HCT116 (cell line): Measurements from ENCODE around the gene TNIK. TPM values are rescaled to one million over a fixed set of nuclear protein-coding genes. Genes with fewer than 3 reads are reported as not detected.

Experiments used
- ATAC-seq: fragments of 200-7000 bp; cut with Tn5 transposase; 2 replicates; pipeline ENCODE4 v1.9.1; 2020; ENCODE audit warnings: mild to moderate bottlenecking, moderate library complexity
- BruUV-seq: library from RNA; stranded (reverse); fragments of 400-500 nt; replicated peaks from 2 replicates; lab custom pipeline; 2021; lab: Mats Ljungman, UMichigan
- CTCF ChIA-PET: fragments of 300-600 bp; sonication (Branson Sonifier 250); formaldehyde crosslinking; loops from one replicate; lab custom pipeline; 2021; ENCODE audit warnings: antibody characterized with exemption; lab: Charles Lee
- POLR2A ChIA-PET: fragments of 300-600, 350-600 bp; sonication (Branson Sonifier 250); formaldehyde crosslinking; loops from one replicate; lab custom pipeline; 2021; ENCODE audit warnings: antibody characterized with exemption; lab: Charles Lee
- RAD21 ChIA-PET, 2 experiments: fragments of 300-600 bp; sonication (Branson Sonifier 250); formaldehyde crosslinking; loops; one replicate each; lab custom pipeline; 2023; ENCODE audit warnings: low total read pairs in 2 of 2; ENCODE audit not compliant: uncharacterized antibody in 2 of 2, unreplicated experiment in 2 of 2, low non-redundant PET in 1 of 2; lab: Charles Lee
- DNase-seq: peaks from one replicate; pipeline ENCODE4 v3.0.0-alpha.2; 2010; ENCODE audit warnings: low read depth, low spot score
- H2AFZ ChIP-seq: fragments of 200-600 bp; shearing (Covaris generic), sonication (generic); 2 replicates; pipeline ENCODE4 v1.6.1; 2017; ENCODE audit warnings: low read depth, mixed run types, mixed read lengths, antibody characterized with exemption, low read length; ENCODE audit not compliant: poor library complexity, severe bottlenecking
- H3K27ac ChIP-seq: 2 replicates; pipeline ENCODE4 v1.5.1; 2012; ENCODE audit warnings: low read depth, low read length
- H3K27me3 ChIP-seq: fragments of 200-600 bp; sonication (generic); 2 replicates; pipeline ENCODE4 v1.6.1; 2016; ENCODE audit warnings: mixed run types, low read length, mixed read lengths; ENCODE audit not compliant: insufficient read depth
- H3K36me3 ChIP-seq, 2 experiments: fragments of 200-500 bp in 1 of 2; fragments of 200-600 bp in 1 of 2; sonication (Bioruptor generic) in 1 of 2; sonication (generic) in 1 of 2; 2 replicates each; pipeline versions ENCODE4 v1.5.1 to v1.6.1; 2014 to 2016; ENCODE audit warnings: low read length in 2 of 2, inconsistent platforms in 1 of 2, mixed read lengths in 1 of 2, mixed run types in 1 of 2; ENCODE audit not compliant: insufficient read depth in 2 of 2, control insufficient read depth in 1 of 2
- H3K4me1 ChIP-seq, 2 experiments: fragments of 200-600 bp in 1 of 2; sonication (generic) in 1 of 2; 2 replicates each; pipeline versions ENCODE4 v1.5.1 to v1.6.1; 2012 to 2017; ENCODE audit warnings: low read length in 2 of 2, inconsistent platforms in 1 of 2, mild to moderate bottlenecking in 1 of 2, mixed read lengths in 1 of 2, mixed run types in 1 of 2, moderate library complexity in 1 of 2; ENCODE audit not compliant: insufficient read depth in 2 of 2, control insufficient read depth in 1 of 2
- H3K4me2 ChIP-seq: fragments of 200-600 bp; sonication (generic); 2 replicates; pipeline ENCODE4 v1.6.1; 2017; ENCODE audit warnings: mixed run types, low read length, mixed read lengths
- H3K4me3 ChIP-seq, 2 experiments: fragments of 200-600 bp in 1 of 2; sonication (generic) in 1 of 2; replicated peaks in 1 of 2; 2 replicates each; pipeline ENCODE4 v1.5.1; 2011 to 2016; ENCODE audit warnings: low read length in 2 of 2, control low read depth in 1 of 2, low read depth in 1 of 2, mild to moderate bottlenecking in 1 of 2, mixed read lengths in 1 of 2, mixed run types in 1 of 2
- H3K79me2 ChIP-seq: fragments of 200-600 bp; sonication (generic); 2 replicates; pipeline ENCODE4 v1.6.1; 2017; ENCODE audit warnings: mild to moderate bottlenecking, mixed run types, low read length, moderate library complexity, mixed read lengths; ENCODE audit not compliant: insufficient read depth
- H3K9ac ChIP-seq: fragments of 200-600 bp; sonication (generic); 2 replicates; pipeline ENCODE4 v1.6.1; 2016; ENCODE audit warnings: low read length, mixed read lengths
- H3K9me2 ChIP-seq: fragments of 200-600 bp; sonication (generic), shearing (Covaris generic); 2 replicates; pipeline ENCODE4 v1.6.1; 2017; ENCODE audit warnings: mixed run types, mild to moderate bottlenecking, moderate library complexity; ENCODE audit not compliant: insufficient read depth
- H3K9me3 ChIP-seq, 2 experiments: fragments of 200-500 bp in 1 of 2; fragments of 200-600 bp in 1 of 2; sonication (Bioruptor generic) in 1 of 2; sonication (generic) in 1 of 2; 2 replicates each; pipeline ENCODE4 v1.6.1; 2014 to 2017; ENCODE audit warnings: low read length in 2 of 2, mixed read lengths in 2 of 2, inconsistent platforms in 1 of 2, low read depth in 1 of 2, mild to moderate bottlenecking in 1 of 2, mixed run types in 1 of 2, moderate library complexity in 1 of 2; ENCODE audit not compliant: control insufficient read depth in 1 of 2, insufficient read depth in 1 of 2
- H4K20me1 ChIP-seq: fragments of 200-600 bp; sonication (generic), shearing (Covaris generic); 2 replicates; pipeline ENCODE4 v1.6.1; 2017; ENCODE audit warnings: mixed run types, mild to moderate bottlenecking, moderate library complexity; ENCODE audit not compliant: insufficient read depth
- ATF3 ChIP-seq: IDR thresholded peaks from 2 replicates; pipeline ENCODE4 v1.6.1; 2012
- CEBPB ChIP-seq: IDR thresholded peaks from 2 replicates; pipeline ENCODE4 v1.6.1; 2012; ENCODE audit warnings: low read depth
- EGR1 ChIP-seq: IDR thresholded peaks from 2 replicates; pipeline ENCODE4 v1.6.1; 2012; ENCODE audit warnings: low read depth
- ELF1 ChIP-seq: IDR thresholded peaks from 2 replicates; pipeline ENCODE4 v1.6.1; 2012; ENCODE audit warnings: low read depth, borderline replicate concordance
- EZH2 ChIP-seq: fragments of 200-600 bp; sonication (generic); IDR thresholded peaks from 2 replicates; pipeline ENCODE4 v1.6.1; 2017; ENCODE audit warnings: antibody characterized with exemption, mixed run types
- FOSL1 ChIP-seq: IDR thresholded peaks from 2 replicates; pipeline ENCODE4 v1.6.1; 2012; ENCODE audit warnings: low read depth
- MAX ChIP-seq: IDR thresholded peaks from 2 replicates; pipeline ENCODE4 v1.6.1; 2012
- POLR2A ChIP-seq: IDR thresholded peaks from 2 replicates; pipeline ENCODE4 v1.7.0; 2011; ENCODE audit warnings: borderline replicate concordance; ENCODE audit not compliant: insufficient read depth, insufficient read length; ENCODE audit errors: extremely low read depth
- POLR2AphosphoS5 ChIP-seq: IDR thresholded peaks from 2 replicates; pipeline ENCODE4 v1.6.1; 2011; ENCODE audit warnings: mild to moderate bottlenecking, low read depth, low read length, moderate library complexity
- RAD21 ChIP-seq: IDR thresholded peaks from 2 replicates; pipeline ENCODE4 v1.6.1; 2012; ENCODE audit warnings: low read depth, mild to moderate bottlenecking
- REST ChIP-seq: IDR thresholded peaks from 2 replicates; pipeline ENCODE4 v1.6.1; 2012; ENCODE audit warnings: low read depth
- SIN3A ChIP-seq: IDR thresholded peaks from 2 replicates; pipeline ENCODE4 v1.6.1; 2012; ENCODE audit warnings: low read depth
- SRF ChIP-seq: IDR thresholded peaks from 2 replicates; pipeline ENCODE4 v1.6.1; 2012; ENCODE audit warnings: low read depth
- TCF7L2 ChIP-seq: IDR thresholded peaks from 2 replicates; pipeline ENCODE4 v1.7.0; 2011; ENCODE audit warnings: borderline replicate concordance, inconsistent platforms; ENCODE audit not compliant: insufficient read depth, insufficient read length; ENCODE audit errors: extremely low read depth
- YY1 ChIP-seq: IDR thresholded peaks from 2 replicates; pipeline ENCODE4 v1.6.1; 2011; ENCODE audit warnings: low read length, low read depth, moderate library complexity, mild to moderate bottlenecking; ENCODE audit not compliant: insufficient replicate concordance; ENCODE audit errors: extremely low read depth
- ZFX ChIP-seq: fragments of 450-650 bp; IDR thresholded peaks from 2 replicates; pipeline ENCODE4 v1.6.1; 2017
- ZNF274 ChIP-seq: fragments of 200-500 bp; sonication (Bioruptor generic); IDR thresholded peaks from 2 replicates; pipeline ENCODE4 v1.6.1; 2014; ENCODE audit warnings: mild to moderate bottlenecking, low read depth, low read length, inconsistent platforms
- intact Hi-C: fragments of 100-400 bp; cut with micrococcal nuclease; formaldehyde crosslinking; loops from 2 replicates; pipeline ENCODE4 v1.10.0; 2022
- total RNA-seq: library from RNA; stranded (reverse); gene quantifications from one replicate; pipeline ENCODE4 v1.2.1, GENCODE V29; 2021; ENCODE audit not compliant: unreplicated experiment

TNIK gene
- total RNA-seq, 1 experiment from 2014 or later: 24.1 TPM

GRCh38 chr3:171236265-171237008 is 223.8 kb downstream of the TNIK start (continued):
- no peak for TF ChIP-seq SIN3A
- no peak for TF ChIP-seq RAD21
- TF ChIP-seq, all 23 proteins: peak for 0

GRCh38 chr3:171234298-171235010 is 225.8 kb downstream of the TNIK start:
- BruUV-seq: no TSS peak
- POLR2A ChIA-PET: no interaction called here
- Histone ChIP-seq H3K9ac (no peak overlapping the region), H3K9me3 (no peaks in the 10 kb centered on the region), H3K4me3 (no peak overlapping the region), H3K27ac (no peak overlapping the region), H3K36me3 (no peaks in the 10 kb centered on the region), H4K20me1 (no peaks in the 10 kb centered on the region), H2AFZ (no peak overlapping the region), H3K27me3 (no peaks in the 10 kb centered on the region), H3K4me1 (no peaks in the 10 kb centered on the region; a peak in 1 of 4 replicates), H3K79me2 (no peaks in the 10 kb centered on the region), H3K9me2 (no peaks in the 10 kb centered on the region; the same call in 1 of the 2 replicates), H3K4me2 (no peak overlapping the region)
- DNase-seq: no peak
- CTCF ChIA-PET: no interaction called here
- intact Hi-C loops: no loop called here
- RAD21 ChIA-PET: no interaction called here
- ATAC-seq: no peak
- TF ChIP-seq EZH2 (no peak), CEBPB (no peak), REST (no peak), YY1 (no peak), SIN3A (no peak), POLR2AphosphoS5 (no peak), ELF1 (no peak), POLR2A (no peak), TCF7L2 (no peak), MAX (no peak), ZNF274 (no peak), SRF (no peak), FOSL1 (no peak), ZFX (no peak), EGR1 (no peak), RAD21 (no peak), ATF3 (no peak)
